NCI-H82 (cell line): ENCODE measurements around the gene DEDD2.
A peak's percentile ranks its signal among the peaks of the same experiment; 100 is the strongest.

Experiments used
- DNase-seq: peaks from one replicate; lab custom pipeline; 2025; lab: John Stamatoyannopoulos, UW

The DEDD2 gene

DNA sequence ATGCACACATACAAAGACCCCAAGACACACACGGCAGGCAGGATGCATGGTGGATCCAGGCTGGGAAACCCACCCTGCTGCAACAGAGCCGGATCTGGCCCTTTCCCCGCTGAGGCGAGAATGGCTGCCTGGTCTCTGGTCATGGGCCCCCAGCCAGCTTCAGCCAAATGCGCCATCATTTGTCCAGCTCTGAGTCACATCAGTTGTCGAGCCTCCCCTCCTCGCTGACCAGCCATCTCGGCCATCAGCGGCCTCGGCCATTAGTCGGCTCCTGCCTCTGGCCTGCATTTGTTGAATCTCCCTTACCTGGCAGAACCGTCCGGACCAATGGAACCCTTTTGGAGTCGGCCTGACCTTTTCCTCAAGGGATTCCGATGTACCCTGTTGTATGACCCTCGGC lies 46.8 kb downstream of the DEDD2 start:
- no peak for DNase-seq

DNA sequence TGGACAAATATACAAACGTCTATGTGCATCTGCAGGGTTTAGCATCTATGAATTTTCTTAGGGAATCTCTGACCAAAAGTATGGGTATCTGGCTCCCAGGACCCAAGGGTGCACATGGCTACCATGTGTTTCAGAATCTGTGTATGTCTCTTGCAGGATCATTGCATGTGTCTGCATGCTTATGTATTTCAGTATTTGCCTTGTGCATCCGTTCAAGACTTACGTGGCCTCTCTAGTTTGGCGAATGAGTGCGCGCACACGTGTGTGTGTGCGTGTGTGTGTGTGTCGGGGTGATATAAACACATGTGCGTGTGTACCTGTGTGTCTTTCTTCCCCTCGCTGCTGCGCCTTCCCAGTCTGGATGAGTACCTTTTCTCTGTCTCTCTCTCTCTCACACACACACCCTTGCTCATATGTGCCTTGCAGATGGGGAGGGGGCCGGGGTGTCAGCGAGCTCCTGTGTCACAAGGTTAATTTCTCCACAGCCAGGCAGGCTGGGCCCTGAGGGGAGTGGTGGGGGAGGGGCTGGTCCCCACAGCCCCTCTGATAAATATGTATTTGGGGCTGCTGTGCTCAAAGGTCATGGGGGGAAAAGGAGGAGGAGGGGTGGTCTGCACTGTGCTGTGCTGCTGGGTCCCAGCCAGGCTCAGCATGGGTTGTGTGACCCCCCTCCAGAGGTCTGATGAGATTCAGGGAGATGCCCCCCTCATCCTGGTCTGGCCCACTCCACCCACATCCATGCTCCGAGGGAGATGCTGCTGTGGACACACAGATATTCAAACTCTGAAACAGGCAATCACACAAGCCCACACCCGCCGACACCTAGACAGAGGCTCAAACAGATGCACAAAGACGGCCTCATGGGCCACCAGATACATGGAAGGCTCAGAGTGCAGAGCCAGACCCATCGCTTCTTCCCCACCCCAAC lies 47.7 kb downstream of the DEDD2 start:
- peak; percentile 38 for DNase-seq

DNA sequence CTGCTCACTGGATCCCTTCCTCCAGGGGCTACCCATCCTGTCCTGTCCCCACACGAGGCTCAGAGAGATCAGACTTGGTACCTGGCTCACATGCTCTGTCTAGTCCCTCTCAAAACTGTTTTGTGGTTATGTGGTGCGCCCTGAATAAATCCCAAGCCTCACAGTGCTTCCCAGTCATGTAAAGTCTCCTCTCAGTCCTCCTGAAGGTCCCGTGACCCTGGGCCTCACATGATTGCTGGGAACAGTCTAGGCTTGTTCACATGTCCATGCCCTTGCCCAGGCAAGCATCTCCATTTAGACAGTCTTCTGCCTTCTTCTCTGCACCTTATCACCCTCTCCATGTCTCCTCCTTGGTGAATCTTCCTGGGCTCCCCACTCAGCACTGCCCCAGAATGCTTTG lies 49.3 kb downstream of the DEDD2 start:
- no peak for DNase-seq

DNA sequence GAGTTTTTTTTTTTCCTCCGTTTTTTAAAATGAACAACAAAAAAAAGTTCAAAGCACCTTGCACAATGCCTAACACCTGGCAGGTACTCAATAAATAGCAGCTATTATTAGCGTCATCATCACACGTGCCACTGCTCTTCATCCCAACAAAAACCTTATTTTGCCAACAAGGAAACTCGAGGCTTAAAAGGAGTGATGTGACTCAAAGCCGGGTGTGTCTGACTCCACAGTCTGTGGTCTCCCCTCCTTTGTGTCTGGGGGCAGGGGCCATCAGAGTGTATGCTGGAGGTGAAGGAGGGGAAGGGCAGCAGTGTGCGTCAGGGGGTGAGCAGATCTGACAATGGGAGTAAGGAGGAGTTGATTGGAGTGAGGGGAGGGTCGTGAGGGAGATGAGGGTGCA lies 51.2 kb downstream of the DEDD2 start:
- no peak for DNase-seq

DNA sequence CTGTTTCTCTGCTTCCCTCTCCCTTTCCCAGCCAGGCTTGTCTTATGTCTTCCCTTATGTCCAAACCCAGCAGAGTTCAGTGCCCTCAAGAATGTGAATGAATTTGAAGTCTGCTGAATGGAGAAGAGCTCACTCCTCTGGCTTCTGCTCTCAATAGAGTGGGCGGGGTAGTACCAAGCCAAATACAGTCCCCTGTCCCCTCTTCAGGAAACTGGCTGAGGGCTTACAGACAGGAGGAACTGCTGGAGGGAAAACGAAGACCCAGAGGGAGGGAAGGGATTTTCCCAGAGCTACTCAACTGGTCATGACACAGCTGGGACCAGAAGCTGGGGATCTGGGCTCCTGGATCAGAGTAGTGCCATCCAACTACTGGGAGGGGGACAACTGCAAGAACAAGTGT lies 52.3 kb downstream of the DEDD2 start:
- DNase-seq: no peak

DNA sequence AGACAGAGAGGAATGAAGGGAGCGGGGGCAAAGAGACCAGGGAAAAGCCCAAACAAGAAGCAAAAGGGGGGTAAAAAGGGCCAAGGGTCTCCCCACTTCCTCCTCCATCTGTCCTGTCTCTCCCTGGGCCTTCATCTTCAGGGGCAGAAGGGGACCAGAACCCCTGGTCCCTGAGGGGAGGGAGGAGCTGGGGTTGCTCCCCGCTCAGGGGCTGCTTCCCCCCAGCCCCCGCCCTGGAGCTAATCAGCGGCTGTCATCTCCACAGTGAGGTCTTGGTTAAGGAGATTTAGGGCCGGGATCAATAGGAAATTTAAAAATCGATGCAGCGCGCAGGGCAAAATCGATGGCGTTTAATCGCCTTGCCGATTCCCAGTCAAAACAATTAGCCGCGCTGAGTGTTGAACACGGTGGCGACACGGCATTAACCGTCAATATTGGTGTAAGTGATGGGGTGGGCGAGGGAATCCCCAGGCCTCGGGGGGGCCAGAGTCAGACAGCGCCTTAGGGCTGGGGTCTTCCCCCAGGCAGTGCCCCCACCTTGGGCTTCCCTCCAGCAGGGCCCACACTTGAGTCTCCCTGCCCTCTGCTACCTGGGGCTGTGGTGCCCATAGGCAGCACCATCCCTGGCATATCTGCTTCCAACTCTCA lies 55.7 kb downstream of the DEDD2 start:
- DNase-seq: no peak

DNA sequence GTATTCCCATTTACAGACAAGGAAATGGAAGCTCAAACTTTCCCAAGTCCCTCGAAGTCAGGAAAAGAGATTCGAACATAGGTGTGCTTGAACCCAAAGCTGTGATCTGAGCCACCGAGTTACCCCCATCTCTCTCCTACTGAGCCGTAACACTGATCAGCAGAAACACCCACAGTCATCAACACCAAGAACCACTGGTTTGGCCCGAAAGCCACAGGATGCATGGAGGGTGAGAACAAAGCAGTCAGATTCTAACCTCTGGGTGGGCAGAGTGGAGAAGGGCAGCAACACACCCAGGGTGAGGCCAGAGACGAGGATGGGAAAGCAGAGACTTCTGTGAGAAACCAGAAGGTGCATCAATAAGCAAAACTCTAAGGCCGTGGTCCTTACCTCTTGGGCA lies 57.5 kb downstream of the DEDD2 start:
- no peak for DNase-seq

DNA sequence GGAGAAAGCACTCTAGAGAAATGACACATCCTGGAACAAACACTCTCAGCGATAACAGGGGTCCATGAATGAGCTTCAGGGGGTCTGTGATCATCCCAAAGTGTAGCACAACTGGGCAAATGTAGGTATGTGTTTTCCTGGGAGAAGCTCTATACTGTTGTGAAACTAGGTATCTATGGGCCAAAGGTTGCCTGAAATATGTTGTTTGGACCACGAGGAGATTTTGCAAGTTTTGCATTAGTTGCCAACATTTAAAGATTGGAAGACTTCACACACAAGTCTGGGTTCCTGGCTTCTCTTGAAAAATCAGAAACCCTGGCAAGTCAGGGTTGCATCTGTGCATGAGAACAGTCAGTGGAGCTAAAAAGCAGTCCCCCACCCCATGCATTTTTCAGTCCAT lies 58.6 kb downstream of the DEDD2 start:
- DNase-seq: no peak

DNA sequence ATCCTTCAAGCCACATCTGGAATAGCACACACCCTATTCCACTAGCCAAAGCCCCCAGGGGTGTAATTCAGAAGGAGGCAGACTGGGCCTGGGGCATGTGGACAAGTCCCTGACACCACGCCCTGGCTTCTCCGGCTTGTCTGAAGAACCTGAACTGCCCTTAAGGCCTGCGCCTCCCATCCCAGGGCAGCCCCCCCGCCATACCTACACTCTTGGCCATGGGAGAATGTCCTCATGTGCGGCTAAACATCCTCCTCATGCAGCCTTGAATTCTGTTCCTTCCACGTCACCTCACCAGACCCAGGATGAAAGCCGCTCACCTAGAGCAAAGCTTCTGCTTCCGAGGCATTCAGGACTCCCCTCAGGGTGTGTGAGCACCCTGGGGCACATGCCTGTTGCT lies 60.9 kb downstream of the DEDD2 start:
- DNase-seq: no peak

DNA sequence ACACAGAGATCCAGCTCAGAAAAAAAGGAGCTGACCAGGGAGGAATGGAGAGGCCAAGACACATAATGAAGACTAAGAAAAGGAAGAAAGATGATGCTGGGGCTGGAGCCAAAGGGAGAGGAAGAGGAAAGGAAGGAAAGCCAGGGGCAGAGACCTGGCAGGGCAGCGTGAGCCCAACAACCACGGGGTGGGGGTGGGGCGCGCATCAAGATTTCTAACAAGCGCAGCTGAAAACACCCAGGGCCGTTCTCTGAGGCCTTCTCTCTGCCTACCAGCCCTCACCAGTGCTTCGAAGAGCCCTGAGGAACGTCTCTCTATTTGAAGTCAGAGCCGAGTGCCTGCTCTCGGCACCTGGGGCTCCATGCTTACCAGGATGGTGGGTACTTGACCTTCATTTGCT lies 61.7 kb downstream of the DEDD2 start:
- DNase-seq: no peak

DNA sequence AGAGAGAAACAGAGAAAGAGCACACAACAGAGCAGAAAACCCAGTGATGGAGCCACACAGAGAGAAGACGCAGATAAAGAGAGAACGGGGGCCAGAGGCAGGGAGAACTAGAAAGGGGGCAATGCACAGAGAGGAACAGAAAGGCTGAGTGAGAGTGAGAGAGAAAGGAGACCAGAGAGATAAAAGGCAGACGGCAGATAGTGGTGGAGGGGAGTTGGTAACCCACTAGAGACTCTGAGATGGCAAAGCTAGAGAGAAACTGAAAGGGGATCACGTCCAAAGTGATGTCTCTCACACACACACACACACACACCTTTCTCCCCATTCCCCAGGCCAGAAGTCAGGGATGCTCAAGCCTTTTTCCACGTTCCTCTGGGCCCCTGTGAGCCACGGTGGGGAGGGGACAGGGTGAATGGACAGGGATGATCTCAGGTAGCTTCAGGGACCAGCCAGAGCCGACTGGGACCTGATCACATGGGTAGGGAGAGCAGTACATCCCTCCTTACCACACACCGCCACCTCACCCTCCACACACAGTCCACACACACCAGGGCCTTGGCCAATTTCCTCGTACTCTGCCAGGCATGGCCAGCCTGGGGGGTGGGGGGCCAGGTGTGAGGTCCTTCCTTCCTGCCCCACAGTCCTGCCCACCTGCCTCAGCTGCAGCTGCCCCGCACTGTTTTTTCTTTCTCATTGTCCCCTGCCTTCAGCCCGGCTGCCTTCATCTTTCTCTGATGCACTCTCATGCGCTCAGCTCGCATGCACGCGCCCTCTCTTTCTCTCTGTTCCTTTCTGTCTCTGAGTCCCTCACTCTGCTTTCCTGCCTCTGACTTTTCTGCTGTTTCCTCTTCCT lies 62.8 kb downstream of the DEDD2 start:
- DNase-seq: no peak

DNA sequence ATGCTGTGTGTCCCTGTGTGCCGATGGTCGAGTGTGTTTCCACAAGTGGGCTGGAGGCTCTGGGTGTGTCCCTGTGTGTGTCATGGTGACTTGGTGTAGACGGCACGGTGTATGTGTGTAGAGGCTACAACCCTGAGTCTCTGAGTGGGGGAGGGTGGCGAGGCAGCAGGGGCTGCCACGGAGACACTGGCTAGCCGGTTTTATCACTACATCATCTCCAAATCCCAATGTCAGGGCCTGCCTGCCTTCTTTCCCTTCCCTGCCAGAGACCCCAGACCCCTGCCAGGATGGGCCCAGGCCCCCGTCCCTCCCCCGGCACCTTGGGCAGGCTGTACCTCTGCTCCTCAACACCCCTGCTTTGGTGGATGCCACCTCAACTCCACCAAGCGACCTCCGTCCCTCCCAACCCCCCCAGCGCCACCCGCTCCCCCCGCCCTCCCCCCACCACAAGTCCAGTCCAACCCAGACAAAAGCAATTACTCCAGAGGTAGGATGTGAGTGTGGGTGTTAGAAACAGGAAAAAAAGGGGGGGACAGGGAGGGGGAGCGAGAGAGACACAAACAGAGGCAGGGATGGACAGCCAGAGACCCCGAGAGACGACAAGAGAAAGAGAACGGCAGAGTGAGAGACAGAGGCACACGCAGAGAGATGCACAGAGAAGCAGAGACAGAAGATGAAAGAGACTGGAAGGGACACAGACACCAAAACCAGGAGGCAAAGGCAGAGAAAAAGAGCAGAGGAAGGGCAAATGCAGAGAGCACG lies 63.6 kb downstream of the DEDD2 start:
- no peak for DNase-seq

DNA sequence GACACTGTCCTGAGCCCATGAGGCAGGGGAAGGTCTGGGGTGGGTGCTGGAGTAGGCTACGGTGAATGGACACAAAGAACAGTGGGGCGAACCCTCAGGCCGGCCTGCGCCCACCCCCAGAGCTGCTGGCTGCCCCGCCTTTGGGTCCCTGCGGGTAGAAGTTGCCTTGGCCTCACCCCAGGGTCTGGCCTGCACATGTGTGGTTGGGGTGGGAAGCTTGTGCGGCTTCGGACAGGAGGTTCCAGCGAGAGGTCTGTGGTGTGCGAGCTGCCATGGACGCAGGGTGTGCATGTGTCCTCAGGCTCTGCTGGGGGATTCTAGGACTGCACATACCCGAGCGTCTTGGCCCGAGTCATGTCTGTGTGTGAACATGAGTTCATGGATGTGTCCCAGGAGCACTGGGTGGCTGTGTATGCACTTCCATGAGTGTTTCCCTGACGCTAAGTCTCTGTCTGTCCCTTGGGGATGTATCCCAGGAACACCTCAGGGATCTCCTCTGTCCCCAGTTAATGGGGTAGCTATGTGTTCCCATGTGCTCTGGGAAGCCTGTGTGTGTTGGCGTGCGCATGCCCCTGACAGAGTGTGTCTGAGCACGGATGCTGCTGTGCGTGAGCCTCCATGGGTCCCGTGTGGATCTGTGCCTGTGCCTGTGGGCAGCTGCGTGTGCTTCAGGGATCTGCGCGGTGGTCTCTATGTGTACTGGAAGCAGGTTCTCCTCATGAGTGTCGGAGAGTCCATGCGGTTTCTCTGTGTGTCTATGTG lies 64.4 kb downstream of the DEDD2 start:
- no peak for DNase-seq

DNA sequence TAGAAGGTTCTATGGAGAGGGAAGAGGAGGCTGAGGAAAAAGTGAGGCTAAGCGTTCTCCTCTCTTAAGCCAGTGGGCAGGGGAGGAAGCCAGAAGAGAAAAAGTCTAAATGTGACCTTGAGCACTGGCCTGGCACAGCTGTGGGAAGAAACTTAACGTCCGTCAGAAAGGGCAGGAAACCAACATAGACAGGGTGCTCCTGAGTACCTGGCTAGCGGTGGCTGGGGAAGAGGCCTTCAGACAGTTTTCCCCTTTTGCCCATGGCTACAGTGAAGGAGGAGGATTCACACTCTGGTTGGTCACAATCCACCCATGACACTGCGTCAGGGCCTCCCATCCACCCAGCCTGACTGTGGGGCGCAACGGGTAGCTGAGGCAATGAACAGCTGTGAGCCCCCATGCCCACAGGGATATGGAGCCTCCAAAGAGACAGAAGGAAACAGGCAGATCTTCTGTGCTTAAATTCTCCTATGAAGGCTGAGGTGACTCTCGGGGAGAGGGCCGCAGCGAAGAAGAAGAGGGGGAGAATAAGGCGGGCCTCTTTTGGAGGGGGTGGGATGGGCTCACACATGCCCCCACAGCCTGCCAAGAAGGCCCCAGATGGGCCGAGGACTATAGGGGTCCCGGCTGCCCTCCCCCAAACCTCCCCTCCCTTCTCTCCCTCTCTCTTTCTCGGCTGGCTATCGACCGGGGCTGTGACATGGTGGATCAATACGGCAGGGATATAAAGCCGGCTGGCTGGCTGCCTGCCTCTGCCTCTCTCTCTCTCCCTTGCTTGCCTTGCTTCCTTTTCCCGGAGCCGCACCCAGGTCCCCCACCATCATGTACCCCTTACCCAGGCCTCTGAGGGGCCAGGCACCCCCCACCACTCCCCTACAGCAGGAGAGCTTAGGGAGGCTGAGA lies 65.4 kb downstream of the DEDD2 start:
- no peak for DNase-seq

DNA sequence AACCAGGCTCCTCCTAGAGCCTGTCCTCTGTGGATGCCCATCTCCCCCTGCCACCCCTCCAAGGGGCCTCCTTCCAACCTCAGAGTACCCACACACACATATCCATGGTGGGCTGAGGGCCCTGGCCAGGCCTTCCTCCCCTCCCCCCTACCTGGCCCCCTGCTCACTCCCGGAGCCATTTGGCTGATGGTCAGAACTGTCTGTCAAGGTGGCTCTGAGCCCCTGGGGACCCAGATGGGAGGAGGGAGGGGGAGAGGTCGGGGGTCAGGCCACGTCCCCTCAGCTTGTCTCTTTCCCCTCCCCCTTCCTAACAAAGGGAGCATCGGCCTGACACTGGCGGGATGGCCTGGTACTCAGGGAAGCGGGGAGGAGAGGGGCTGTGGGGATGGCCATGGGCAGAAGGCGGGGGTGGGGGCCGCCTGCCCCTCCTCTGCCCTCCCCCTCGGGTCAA lies 66.5 kb downstream of the DEDD2 start:
- DNase-seq: peak; percentile 42

DNA sequence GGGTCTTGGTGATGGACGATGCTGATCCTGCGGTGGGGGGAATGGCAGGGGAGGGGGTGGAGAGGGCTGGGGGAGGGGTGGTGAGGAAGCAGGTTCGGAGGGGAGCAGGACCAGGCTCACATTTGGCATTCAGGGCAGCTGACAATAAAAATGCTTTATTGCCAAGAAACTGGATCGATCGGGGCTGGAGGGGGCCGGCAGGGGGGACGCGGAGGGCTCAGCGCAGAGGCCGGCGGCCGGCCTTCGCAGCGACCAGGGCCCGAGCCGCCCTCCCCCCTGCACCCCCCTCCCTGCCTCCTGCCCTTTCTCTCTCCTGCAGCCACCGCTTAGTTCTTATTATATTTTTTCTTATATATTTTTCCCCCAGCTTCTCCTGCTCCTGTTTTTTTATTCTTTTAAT lies 67.1 kb downstream of the DEDD2 start:
- no peak for DNase-seq

DNA sequence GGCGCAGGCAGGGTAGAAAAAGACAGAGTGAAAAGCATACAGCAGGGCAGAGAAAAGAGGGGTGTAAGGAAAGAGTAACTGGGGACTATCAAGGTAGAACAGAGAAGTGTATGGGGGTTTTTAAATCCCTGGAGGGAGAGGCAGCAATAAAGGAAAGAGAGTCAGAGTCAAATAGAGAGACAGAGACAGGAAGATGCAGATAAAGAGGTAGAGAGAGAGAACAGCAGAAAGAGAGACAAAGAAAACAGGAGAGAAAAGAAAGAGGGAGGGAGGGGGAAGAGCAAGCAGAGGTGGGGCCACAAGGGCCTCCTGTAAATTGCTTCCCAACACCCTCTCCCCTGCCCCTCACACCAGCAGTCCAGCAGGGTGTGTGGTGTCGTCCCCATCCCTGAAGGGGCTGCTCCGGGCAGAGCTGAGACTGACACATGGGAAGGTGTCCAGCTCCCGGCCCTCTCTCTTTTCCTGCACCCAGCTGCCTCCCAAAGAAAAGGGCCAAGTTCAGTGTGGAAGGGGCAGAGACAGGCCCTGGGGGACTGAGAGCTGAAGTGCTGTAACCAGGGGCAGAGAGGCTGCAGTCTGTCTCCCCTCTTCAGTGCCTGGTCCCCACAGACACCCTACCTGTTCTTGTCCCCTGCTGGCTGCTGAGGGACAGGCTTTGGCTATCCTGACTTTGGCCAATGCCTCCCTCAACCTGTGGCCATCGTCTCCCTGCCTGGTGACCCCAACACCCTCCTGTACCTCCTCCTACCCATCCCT lies 67.9 kb downstream of the DEDD2 start:
- no peak for DNase-seq
